GM21825 (cell line): ENCODE measurements around the gene FAM13B.

Experiments
- ATAC-seq: cut with Tn5 transposase; IDR thresholded peaks from one replicate; pipeline ENCODE4 v1.9.1; 2021; ENCODE audit warnings: mild to moderate bottlenecking, moderate library complexity; ENCODE audit not compliant: unreplicated experiment

The FAM13B gene

DNA sequence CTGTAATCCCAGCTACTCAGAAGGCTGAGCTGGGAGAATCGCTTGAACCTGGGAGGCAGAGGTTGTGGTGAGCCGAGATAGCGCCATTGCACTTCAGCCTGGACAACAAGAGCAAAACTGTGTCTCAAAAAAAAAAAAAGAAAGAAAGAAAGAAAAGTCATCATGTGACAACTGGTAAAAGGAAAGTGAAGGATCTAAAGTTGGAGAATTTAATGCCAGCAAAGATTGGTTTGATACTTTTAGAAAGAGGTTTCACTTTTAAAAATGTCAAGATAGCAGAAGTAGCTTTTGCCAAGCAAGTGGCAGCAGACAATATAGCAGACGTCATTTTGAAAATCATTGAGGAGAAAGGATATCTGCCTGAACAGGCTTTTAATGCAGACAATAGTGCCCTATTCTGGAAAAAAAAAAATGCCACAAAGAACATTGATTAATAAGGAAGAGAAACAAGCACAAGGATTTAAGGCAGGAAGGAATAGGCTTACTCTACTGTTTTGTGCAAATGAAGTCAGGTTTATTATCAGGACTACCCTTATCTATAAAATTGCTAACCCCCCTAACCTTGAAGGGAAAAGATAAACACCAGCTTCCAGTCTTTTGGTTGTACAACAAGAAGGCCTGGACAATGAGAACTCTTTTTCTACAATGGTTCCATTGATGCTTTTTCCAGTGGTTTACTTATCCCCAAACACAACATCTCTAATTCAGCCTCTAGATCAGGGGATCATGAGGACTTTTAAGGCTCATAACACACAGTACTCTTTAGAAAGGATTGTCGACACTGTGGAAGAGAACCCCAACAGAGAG, 131.7 kb downstream of the FAM13B start:
- ATAC-seq = no peak

GRCh38 chr5:137899493-137899892, 133.4 kb downstream of the FAM13B start:
- ATAC-seq = no peak

- ATAC-seq = no peak
Observed at GRCh38 chr5:137896560-137896959, 136.3 kb downstream of the FAM13B start.

- no peak for ATAC-seq
Observed at GRCh38 chr5:137894586-137894985, 138.3 kb downstream of the FAM13B start.

GRCh38 chr5:137891849-137892248, 141.0 kb downstream of the FAM13B start:
- ATAC-seq = no peak

DNA sequence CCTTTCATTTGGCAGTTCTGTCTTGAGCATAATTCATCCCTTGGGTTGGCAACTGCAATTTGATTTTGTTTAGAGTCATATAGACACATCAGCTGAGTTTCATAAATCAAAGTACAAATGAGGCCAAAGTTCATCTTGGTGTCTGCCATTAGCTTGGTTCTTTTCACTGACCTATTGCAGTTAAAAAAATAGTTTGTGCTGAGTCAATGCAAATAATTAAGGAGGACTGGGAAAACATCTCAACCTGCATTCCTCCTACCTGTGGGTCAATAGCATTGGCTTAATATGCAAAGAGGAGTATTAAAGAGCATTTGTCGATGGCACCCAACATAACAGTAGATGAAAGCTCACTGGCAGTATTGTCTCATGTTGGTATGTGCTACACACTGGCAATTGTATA, 142.0 kb downstream of the FAM13B start:
- no peak for ATAC-seq

- ATAC-seq = peak; percentile 96
Observed at GRCh38 chr5:137888863-137889759, 143.8 kb downstream of the FAM13B start, which contains the start of gene PKD2L2. Gene PKD2L2 (plus strand): TSS chr5:137889457. CDS start chr5:137889492, 35 bp downstream.

DNA sequence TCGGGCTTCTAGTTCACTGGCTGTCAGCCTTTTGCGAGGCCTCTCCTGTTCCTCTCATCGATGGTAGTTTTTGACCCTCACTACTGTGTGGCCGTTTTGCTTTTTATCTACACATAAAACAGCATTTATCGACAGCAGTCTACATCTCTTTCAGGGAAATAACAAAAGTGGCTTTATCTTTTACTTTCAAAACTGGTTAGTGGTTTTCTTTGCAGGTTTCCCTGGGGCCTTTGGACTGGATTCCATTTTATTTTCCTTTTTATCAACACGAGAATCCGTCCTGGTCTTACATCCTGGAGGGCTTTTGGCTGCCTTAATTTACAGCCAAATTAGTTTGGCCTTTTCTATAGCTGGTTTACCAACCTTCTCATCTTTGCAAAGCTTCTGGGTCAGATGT, 144.4 kb downstream of the FAM13B start:
- ATAC-seq = no peak
